ENCODE data around the gene EDARADD.
"Not testable (repeated sequence)": the region's sequence is repeated elsewhere in the genome, so short reads cannot be mapped to it uniquely, and the experiment has no call there.

GRCh38 chr1:236352747-236353146 lies 41.3 kb upstream of the EDARADD start:
- TF ChIP-seq, protein P1, sequence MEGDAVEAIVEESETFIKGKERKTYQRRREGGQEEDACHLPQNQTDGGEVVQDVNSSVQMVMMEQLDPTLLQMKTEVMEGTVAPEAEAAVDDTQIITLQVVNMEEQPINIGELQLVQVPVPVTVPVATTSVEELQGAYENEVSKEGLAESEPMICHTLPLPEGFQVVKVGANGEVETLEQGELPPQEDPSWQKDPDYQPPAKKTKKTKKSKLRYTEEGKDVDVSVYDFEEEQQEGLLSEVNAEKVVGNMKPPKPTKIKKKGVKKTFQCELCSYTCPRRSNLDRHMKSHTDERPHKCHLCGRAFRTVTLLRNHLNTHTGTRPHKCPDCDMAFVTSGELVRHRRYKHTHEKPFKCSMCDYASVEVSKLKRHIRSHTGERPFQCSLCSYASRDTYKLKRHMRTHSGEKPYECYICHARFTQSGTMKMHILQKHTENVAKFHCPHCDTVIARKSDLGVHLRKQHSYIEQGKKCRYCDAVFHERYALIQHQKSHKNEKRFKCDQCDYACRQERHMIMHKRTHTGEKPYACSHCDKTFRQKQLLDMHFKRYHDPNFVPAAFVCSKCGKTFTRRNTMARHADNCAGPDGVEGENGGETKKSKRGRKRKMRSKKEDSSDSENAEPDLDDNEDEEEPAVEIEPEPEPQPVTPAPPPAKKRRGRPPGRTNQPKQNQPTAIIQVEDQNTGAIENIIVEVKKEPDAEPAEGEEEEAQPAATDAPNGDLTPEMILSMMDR (conservative IDR thresholded peaks at IDR 0.05; ENCODE audit: low read depth, low read length), result not testable (repeated sequence)
- TF ChIP-seq EZH2 (IDR thresholded peaks at IDR 0.05; ENCODE audit: low read length, unreplicated experiment); EZH2phosphoT487 (IDR thresholded peaks at IDR 0.05; ENCODE audit: borderline replicate concordance, low read length): not testable (repeated sequence)

Data from PC-3 (cell line).